HL-60 (cell line): ENCODE measurements around the gene RETN.

Source experiments
- DNase-seq, 2 experiments: peaks; one replicate each; pipeline ENCODE4 v3.0.0-alpha.2; 2010 to 2020; ENCODE audit warnings: low read depth in 1 of 2, low spot score in 1 of 2
- H3K27ac ChIP-seq: fragments of 250-450 bp; sonication (Bioruptor Pico); replicated peaks from 2 replicates; pipeline ENCODE4 v1.5.1; 2020; ENCODE audit warnings: mild to moderate bottlenecking, moderate library complexity
- H3K27me3 ChIP-seq: fragments of 250-450 bp; sonication (Bioruptor Pico); 2 replicates; pipeline ENCODE4 v1.5.1; 2021; ENCODE audit warnings: mild to moderate bottlenecking, moderate library complexity; ENCODE audit not compliant: insufficient read depth, poor library complexity, severe bottlenecking
- H3K4me3 ChIP-seq: replicated peaks from 2 replicates; pipeline ENCODE4 v1.5.1; 2011; ENCODE audit warnings: mild to moderate bottlenecking, control low read depth, low read length; ENCODE audit not compliant: insufficient read depth
- GABPA ChIP-seq: IDR thresholded peaks from 2 replicates; pipeline ENCODE4 v1.6.1; 2012; ENCODE audit warnings: low read depth
- POLR2AphosphoS5 ChIP-seq: IDR thresholded peaks from 2 replicates; pipeline ENCODE4 v1.6.1; 2012; ENCODE audit warnings: low read depth
- SPI1 ChIP-seq: IDR thresholded peaks from 2 replicates; pipeline ENCODE4 v1.6.1; 2012; ENCODE audit warnings: low read depth, mild to moderate bottlenecking, borderline replicate concordance
- TF ChIP-seq, protein P1 (sequence below): IDR thresholded peaks from one replicate; pipeline ENCODE4 v1.5.1; 2011; ENCODE audit warnings: low read length, control low read depth, inconsistent platforms; ENCODE audit not compliant: insufficient read depth
- TF ChIP-seq, protein P2 (sequence below): IDR thresholded peaks from 2 replicates; pipeline ENCODE4 v1.6.1; 2012; ENCODE audit warnings: low read depth; ENCODE audit not compliant: insufficient replicate concordance

The RETN gene

DNA sequence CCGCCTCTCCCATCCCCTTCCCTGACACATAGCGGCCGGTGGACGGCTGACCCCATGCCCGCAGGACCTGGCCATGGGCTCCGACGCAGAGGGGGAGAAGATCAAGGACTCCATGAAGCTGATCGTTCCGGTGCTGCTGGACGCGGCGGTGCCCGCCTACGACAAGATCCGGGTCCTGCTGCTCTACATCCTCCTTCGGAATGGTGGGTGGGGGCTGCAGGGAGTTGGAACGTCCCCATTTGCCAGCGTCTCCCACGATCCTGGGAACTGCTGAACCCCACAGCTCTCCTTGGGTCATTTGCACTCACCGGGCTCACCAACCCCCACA lies 24.3 kb upstream of the RETN start:
- Histone ChIP-seq H3K27ac (peak overlapping the region; percentile 90), H3K27me3 (no peaks in the 10 kb centered on the region), H3K4me3 (no peak overlapping the region)
- DNase-seq, result no peak
- TF ChIP-seq GABPA, result no peak
- no peak for TF ChIP-seq POLR2AphosphoS5
- TF ChIP-seq, protein P1, sequence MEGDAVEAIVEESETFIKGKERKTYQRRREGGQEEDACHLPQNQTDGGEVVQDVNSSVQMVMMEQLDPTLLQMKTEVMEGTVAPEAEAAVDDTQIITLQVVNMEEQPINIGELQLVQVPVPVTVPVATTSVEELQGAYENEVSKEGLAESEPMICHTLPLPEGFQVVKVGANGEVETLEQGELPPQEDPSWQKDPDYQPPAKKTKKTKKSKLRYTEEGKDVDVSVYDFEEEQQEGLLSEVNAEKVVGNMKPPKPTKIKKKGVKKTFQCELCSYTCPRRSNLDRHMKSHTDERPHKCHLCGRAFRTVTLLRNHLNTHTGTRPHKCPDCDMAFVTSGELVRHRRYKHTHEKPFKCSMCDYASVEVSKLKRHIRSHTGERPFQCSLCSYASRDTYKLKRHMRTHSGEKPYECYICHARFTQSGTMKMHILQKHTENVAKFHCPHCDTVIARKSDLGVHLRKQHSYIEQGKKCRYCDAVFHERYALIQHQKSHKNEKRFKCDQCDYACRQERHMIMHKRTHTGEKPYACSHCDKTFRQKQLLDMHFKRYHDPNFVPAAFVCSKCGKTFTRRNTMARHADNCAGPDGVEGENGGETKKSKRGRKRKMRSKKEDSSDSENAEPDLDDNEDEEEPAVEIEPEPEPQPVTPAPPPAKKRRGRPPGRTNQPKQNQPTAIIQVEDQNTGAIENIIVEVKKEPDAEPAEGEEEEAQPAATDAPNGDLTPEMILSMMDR, result no peak
- TF ChIP-seq SPI1, result no peak
- TF ChIP-seq, protein P2, sequence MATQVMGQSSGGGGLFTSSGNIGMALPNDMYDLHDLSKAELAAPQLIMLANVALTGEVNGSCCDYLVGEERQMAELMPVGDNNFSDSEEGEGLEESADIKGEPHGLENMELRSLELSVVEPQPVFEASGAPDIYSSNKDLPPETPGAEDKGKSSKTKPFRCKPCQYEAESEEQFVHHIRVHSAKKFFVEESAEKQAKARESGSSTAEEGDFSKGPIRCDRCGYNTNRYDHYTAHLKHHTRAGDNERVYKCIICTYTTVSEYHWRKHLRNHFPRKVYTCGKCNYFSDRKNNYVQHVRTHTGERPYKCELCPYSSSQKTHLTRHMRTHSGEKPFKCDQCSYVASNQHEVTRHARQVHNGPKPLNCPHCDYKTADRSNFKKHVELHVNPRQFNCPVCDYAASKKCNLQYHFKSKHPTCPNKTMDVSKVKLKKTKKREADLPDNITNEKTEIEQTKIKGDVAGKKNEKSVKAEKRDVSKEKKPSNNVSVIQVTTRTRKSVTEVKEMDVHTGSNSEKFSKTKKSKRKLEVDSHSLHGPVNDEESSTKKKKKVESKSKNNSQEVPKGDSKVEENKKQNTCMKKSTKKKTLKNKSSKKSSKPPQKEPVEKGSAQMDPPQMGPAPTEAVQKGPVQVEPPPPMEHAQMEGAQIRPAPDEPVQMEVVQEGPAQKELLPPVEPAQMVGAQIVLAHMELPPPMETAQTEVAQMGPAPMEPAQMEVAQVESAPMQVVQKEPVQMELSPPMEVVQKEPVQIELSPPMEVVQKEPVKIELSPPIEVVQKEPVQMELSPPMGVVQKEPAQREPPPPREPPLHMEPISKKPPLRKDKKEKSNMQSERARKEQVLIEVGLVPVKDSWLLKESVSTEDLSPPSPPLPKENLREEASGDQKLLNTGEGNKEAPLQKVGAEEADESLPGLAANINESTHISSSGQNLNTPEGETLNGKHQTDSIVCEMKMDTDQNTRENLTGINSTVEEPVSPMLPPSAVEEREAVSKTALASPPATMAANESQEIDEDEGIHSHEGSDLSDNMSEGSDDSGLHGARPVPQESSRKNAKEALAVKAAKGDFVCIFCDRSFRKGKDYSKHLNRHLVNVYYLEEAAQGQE, result no peak

DNA sequence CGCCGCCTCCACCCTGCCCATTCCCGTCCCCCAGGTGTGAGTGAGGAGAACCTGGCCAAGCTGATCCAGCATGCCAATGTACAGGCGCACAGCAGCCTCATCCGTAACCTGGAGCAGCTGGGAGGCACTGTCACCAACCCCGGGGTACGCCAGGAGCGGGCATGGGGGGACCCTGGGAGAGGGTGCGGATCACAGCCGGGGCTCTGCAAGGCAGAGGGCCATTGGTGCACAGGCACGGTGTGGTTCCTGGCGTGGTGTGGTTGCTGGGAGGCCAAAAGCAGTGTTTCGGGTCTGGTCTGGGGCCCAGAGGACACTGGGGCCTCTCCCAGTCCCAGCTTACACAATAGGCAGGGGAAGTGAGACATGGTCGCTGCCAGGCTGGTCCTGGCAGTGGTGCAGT lies 23.7 kb upstream of the RETN start:
- DNase-seq, result peak; percentile 85 to 87
- TF ChIP-seq POLR2AphosphoS5 (peak; percentile 60; the same call in 1 of the 2 replicates), SPI1 (no peak)
- TF ChIP-seq, protein P1, result no peak
- Histone ChIP-seq H3K27ac (peak overlapping the region; percentile 90), H3K27me3 (no peaks in the 10 kb centered on the region), H3K4me3 (no peak overlapping the region)

DNA sequence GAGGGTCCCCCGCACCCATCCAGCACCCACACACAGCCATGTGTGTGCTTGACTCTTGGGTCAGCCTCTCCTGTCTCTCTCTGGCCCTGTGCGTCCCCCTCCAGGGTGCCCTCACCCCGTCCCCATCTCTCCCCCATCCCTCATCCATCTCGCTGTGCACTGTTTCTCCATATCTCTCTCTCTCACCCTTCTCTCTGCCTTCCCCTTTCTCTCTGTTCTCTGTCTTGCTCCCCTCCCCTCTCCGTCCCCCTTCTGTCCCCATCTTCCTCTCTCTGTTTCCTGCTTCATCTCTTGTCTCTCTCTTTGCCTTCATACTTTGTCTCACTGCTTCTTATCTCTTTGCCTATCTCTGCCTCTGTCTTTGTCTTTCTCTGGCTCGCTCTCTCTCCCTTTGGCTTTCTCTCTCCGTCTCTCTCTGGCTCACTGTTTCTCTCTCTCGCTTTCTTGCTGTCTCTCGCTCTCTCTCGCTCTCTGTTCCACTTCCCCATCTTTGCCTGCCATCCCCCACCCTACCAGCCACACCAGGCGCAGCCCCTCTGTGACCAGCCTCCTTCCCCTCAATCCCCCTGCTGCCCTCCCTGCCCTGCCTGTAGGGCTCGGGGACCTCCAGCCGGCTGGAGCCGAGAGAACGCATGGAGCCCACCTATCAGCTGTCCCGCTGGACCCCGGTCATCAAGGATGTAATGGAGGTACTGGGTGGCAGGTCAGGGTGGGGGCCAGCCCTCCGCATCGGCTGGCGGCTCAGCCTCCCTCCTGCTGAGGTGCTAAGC lies 23.0 kb upstream of the RETN start:
- peak overlapping the region; percentile 49 for H3K4me3 ChIP-seq
- H3K27me3 ChIP-seq, result no peaks in the 10 kb centered on the region
- DNase-seq, result peak in 1 of 2 experiments; percentile 61
- peak overlapping the region; percentile 90 for H3K27ac ChIP-seq
- TF ChIP-seq GABPA (no peak), SPI1 (peak; percentile 56)

DNA sequence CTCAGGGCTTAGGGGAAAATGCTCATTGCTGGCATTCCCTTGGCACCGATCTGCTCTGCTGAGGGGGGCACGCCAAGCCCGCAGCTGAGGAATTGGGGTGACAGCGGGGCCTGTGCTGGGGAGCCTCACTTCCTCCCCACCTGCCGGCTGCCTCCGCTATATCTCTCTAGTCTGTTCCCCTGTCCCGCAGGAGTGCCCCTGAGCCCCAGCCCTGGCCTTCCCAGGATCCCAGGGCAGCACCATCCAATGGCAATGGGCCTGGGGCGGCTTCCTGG lies 22.5 kb upstream of the RETN start:
- Histone ChIP-seq H3K27me3 (no peaks in the 10 kb centered on the region), H3K27ac (peak overlapping the region; percentile 90), H3K4me3 (peak overlapping the region; percentile 49)
- no peak for DNase-seq
- TF ChIP-seq, protein P2, result no peak
- TF ChIP-seq POLR2AphosphoS5 (no peak), SPI1 (no peak), GABPA (no peak)
- TF ChIP-seq, protein P1, result no peak
